NCI-H1048 (cell line): ENCODE measurements around the gene U2AF1L4.

Source experiments
- DNase-seq: peaks from one replicate; lab custom pipeline; 2025; lab: John Stamatoyannopoulos, UW

The U2AF1L4 gene

DNA sequence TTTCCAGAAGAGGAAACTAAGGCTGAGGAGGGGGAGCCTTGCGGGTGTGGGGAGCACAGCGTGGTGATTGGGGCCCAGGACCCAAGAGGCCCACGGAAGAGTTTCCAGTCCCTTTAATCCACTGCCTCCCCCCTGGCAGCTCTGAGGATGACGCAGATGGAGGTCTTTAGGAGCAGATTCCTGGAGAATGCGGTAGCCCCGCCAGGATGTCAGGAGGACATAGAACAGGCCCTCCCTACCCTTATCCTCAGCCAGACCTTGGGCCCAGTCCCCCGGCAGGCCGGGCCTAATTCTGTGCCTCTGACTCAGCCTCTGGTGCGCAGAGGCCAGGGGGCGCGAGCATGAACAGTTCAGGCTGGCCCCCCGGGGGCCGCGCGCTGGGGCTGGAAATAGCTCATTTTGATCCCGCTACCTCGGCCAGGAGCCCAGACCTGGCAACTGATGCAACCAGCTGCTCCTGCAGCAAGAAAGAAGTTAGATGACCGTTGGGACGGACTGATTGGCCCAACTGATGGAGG lies 12.1 kb upstream of the U2AF1L4 start:
- no peak for DNase-seq

DNA sequence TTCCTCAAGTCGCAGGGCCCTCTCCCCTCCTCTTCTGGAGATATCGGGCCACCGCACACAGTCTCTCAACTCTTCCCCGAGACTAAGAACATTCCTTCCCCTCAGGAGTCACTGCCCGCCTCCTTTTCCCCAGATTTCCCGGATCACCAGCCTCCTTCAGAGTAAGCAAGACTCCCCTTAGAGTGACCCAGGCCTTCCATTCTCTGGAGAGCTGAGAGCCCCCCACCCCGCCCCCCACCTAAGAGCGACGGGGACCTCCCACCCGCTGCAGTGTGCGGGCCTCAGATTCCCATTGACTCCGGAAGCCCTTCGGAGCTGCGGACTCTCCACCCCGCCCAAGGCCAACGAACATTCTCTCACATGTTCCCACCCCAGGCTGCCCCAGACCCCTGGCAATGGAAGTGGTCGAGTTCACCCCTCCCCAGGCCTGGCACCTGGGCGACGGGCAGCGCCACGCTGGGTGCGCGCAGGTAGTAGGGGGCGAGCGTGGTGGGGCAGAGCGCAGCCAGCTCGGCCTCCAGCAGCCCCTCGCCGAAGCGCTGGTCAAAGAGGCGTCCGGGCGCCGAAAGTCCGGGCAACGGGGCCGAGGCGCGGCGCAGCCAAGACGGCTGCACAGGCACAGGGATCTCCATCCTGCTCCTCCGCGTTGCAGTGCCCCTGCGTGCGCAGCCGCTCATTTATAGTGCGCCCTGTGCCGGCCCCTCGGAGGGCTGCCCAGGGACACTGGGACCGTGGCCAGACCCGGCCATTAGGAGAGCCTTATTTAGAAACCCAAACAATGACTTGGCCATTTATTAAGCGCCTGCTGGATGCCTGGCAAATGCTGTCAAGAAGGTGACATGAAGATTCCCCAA lies 11.4 kb upstream of the U2AF1L4 start, which contains the start of gene HSPB6:
Gene HSPB6, minus strand, starts transcription at position 653 of the 854 bp plus-strand sequence. Its CDS starts 21 bp downstream, at position 632.
- DNase-seq: no peak

GRCh38 chr19:35755550-35756376 lies 10.5 kb upstream of the U2AF1L4 start:
- no peak for DNase-seq

DNA sequence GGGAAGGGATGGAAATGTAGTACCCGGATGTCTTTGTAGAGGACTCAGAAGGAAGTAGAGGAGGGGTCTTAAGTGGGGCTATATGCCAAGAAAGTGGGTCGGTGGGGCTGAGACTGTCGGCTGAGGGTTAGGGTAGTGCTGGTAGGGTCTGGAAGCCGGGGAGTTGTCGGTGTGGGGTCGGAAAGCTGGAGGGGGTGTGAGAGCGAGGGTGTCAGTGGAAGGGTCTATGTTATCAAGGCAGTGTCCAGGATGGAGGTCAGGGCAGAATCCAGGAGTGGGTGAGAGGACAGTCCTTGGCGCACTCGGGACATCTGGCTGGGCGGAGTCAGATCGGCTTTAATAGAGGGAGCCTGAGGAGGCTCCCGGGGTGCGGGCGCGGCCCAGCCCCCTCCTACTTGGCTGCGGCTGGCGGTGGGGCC lies 9.9 kb upstream of the U2AF1L4 start:
- DNase-seq: no peak

DNA sequence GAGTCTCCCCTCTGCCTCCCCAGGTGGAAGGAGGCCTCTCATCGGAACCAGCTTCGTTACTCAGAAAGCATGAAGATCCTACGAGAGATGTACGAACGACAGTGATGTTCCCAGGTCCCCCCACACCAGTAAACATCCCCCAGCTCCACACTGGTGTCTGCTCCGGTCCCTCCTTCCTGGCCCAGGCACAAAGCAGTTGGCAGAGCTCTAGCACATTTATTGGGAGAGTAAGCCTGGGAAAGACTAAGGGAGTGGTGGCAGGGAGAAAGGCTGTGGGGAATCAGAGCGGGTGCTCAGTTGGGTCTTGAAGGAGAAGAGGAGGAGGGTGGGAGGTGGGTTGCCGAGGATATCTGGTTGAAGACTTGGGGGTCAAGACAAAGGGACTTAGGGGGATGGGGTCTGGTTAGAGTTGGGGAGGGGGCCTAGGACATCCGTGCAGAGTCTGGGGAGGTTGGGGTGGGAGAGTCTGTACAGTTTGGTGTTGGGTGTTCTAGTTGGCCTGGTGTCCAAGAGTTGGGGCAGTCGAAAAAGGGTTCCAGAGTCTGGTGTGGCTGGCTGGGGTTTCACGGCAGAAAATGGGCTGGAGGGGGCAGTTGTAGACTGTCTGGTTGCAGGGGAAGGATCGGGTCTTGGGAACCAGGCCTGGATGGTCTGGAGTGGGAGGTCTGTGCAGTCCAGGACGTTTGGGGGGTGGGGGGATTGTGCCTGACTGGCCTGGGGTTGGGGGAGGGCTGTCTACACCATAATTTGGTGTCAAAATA lies 9.3 kb upstream of the U2AF1L4 start:
- no peak for DNase-seq

GRCh38 chr19:35753634-35754369 lies 8.6 kb upstream of the U2AF1L4 start:
- DNase-seq: no peak

DNA sequence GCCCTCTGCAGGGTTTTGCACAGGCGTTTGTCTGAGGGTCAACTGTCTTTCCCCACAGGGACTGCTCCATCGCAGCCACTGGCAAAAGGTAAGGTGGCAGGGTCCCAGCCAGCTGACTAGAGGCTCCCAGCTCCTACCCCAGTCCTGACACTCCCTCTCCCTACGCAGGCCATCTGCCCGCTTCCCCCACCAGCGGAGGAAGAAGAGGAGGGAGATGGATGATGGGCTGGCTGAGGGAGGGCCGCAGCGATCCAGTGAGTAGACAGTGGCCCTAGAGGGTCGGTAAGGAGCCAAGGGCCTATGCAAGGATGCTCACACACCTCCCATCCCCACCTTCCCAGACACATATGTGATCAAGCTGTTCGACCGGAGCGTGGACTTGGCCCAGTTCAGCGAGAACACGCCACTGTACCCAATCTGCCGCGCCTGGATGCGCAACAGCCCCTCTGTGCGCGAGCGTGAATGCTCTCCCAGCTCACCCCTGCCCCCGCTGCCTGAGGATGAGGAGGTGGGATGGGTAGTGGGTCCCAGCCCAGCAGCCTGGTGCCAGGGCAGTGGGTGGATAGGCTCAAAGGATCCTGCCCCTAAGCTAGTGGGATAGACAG lies 7.6 kb upstream of the U2AF1L4 start:
- no peak for DNase-seq

- DNase-seq: no peak
Measured at GRCh38 chr19:35751839-35752745, 6.9 kb upstream of the U2AF1L4 start.

DNA sequence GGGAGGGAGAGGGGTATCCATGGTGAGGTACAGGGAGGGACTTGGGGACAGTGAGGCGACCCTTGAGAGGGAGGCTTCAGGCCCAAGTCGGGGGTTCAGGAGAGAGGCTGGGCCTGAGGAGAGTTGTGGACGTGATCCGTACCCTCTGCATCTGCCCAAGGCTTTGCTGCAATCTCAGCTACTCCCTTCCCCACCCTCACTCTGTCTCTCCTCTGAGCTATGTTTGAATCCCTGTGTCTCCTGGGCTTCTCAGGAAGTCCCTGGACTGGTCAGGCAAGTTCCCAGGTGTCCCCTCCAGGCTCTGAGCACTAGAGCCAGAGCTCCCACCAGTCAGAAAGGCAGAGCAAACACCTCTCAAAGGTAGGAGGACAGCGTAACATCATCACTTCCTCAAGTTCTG lies 4.9 kb upstream of the U2AF1L4 start:
- DNase-seq: no peak

DNA sequence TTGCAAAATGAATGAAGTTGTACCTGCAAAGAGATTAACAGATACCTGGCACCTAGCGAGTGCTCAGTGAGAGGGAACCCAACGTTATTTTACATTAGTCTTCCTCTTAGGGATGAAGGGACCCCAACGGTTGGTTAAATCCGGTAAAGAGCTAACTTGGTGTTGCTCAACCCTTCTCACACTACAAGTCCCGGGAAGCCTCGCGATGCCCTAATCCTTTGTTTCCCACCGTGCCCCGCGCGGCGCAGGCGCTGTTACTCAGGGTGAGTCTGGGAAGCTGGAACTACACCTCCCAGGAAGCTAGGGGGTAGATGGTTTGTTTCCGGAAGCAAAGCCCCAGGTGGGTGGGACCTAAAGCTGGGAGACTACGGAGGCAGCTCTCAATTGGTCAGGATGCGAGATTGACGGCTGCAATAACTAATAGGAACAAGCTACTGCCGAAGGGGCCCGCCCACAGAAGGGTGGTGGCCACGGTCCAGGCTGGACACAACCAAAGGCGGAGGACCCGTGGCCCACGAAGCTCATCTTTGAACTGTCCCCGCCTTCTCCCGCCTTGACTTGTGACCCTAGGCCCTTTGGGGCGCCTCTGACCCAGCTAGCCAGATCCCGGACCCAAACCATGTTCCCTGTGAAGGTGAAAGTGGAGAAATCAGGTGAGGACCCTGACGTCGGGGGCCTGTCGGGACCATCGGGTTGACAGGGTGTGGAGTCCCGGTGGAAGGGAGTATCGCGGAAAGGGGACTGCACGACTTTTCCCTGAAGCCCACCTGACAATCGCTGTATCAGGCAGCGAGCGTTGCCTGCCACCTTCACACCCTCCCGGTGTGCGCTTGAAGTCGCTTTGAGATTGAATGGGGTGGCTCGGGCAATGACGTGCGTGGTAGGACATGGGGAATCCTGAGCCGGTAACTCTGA lies 3.1 kb upstream of the U2AF1L4 start, which contains the start of gene LIN37:
Gene LIN37, plus strand, starts transcription at position 471 of the 915 bp plus-strand sequence. Its CDS starts 149 bp downstream, at position 620.
- peak; percentile 94 for DNase-seq

GRCh38 chr19:35746531-35746930 lies 1.3 kb upstream of the U2AF1L4 start:
- no peak for DNase-seq

DNA sequence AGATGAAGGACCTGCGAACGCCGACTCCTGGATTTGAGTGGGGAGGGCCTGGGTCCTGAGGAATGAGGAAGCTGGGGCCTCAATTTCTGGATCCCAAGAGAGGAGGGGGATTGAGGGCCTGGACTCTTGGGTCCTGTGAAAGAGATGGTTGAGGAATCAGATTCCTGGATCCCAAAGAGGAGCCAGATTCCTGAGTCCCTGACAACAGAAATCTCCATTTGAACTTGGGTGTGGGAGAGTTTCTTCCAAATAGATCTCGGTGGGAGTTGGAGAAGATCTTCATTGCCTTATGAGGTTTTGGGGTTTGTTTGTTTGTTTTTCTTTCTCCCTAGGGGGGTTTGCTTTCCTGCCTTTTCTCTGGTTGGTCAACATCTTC lies 857 bp upstream of the U2AF1L4 start:
- DNase-seq: no peak

DNA sequence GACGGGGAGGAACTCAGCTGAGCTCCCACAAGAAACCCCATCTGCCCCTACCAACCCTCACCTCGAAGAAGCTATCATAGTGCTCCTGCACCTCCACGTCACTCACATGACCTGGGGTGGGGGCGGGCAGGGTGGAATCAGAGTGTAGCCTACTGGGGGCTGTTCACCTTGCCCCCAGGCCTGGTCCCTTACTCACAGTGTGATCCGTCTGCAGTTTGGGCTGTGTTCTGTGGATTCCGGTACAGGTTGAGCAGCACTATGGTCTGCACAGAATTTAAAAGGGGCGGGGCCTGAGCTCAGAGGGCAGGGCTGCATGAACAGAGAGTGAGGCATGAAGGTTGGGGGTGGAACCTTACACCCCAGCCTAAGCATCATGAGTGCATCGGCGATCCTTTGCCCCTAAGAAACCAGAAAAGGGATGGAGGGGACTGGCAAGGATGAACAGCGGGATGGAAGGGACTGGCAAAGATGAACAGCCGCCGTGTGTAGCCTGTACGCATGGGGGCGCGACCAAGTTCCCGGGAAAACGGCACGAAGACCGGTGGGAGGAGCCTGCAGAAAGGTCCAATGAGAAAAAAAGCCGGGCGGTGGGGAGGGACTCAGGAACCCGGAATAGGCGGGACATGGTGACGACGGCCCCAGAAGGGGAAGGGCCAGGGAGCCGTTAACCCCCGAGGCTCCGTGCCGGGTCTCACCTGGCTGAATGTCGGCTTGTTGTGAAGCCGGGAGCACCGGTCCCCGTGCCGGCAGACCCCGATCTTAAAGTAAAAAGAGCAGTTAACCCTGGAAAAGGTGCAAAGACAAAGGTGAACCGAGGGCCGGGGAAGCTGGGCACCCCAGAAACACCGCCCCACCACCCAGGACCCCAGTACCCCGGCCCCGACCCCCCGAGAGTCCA lies 539 bp downstream of the U2AF1L4 start:
- peak; percentile 94 for DNase-seq

DNA sequence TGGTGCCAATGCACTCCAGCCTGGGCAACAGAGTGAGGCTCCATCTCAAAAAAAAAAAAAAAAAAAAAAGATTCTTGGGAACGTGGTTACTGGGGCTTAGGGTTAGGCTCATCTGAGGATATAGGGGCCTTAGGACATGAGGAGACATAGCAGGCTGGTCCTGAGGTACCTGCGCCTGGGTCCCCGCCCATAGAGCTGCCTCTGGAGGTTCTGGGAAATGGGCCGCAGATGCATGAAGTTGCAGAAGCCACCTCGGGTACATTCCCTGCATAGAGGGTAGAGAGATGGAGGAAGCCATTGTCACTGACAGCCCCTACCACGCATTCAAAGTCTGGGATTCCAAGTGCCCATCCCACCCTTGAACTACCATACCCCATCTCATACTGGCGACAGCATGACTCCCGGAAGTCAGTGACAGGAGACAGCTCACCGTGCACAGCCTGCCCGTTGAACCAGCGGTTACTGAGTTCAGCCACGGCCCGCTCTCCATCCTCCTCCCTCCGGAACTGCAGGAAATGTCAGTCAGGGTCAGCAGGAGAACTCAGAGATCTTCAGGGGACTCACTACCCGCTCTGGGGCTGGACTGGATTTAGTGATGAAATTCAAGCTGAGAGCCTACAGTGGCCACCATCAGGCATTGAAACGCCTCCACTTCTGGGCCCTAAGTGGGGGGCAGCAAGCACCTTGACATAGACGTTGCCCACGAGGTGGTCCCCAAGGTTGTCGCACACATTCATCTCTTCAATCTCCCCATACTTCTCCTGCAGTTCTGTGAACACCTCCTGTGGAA lies 1.4 kb downstream of the U2AF1L4 start:
- DNase-seq: no peak

- DNase-seq: no peak
Measured at GRCh38 chr19:35742121-35742724, 3.0 kb downstream of the U2AF1L4 start, which contains the start of gene IGFLR1. IGFLR1 (minus strand) TSS chr19:35742452; CDS start chr19:35741180, 1,272 bp downstream.

GRCh38 chr19:35741203-35741515 lies 4.1 kb downstream of the U2AF1L4 start:
- no peak for DNase-seq
